K562 (cell line): ENCODE results near the gene CFP. TPM values are rescaled to one million over a fixed set of nuclear protein-coding genes. Genes with fewer than 3 reads are reported as not detected.

Experiments used
- BCOR ChIP-seq: fragments of 450-650 bp; IDR thresholded peaks from 2 replicates; pipeline ENCODE4 v1.6.1; 2016
- DMBX1 ChIP-seq: fragments of 250-450 bp; sonication (Bioruptor Pico); IDR thresholded peaks from 2 replicates; pipeline ENCODE4 v1.8.0; 2022; ENCODE audit warnings: inconsistent platforms, mild to moderate bottlenecking, moderate library complexity, borderline replicate concordance
- EP300 ChIP-seq: IDR thresholded peaks from 2 replicates; pipeline ENCODE4 v1.6.1; 2012; ENCODE audit warnings: low read length, improper control_type of control experiment
- ESRRA ChIP-seq: fragments of 450-650 bp; IDR thresholded peaks from 2 replicates; pipeline ENCODE4 v1.6.1; 2014; ENCODE audit warnings: low read depth, mild to moderate bottlenecking, moderate library complexity, borderline replicate concordance
- ETV5 ChIP-seq: sonication (generic); formaldehyde crosslinking; IDR thresholded peaks from 2 replicates; pipeline ENCODE4 v1.4.0; 2020; ENCODE audit warnings: low read depth, mild to moderate bottlenecking, missing genetic modification reagents
- IFI16 ChIP-seq: fragments of 250-450 bp; sonication (Bioruptor Pico); IDR thresholded peaks from 2 replicates; pipeline ENCODE4 v2.1.2; 2022; ENCODE audit warnings: mild to moderate bottlenecking, inconsistent platforms
- KLF16 ChIP-seq: IDR thresholded peaks from 2 replicates; pipeline ENCODE4 v1.6.1; 2016; ENCODE audit warnings: antibody characterized with exemption
- MAFK ChIP-seq: IDR thresholded peaks from 2 replicates; pipeline ENCODE4 v1.6.1; 2011; ENCODE audit warnings: low read length, improper control_type of control experiment
- NCOA1 ChIP-seq: fragments of 450-650 bp; IDR thresholded peaks from 2 replicates; pipeline ENCODE4 v1.6.1; 2016; ENCODE audit warnings: low read depth
- NR4A1 ChIP-seq, 2 experiments: fragments of 250-450 bp in 1 of 2; fragments of 450-650 bp in 1 of 2; sonication (Bioruptor Pico) in 1 of 2; IDR thresholded peaks; 2 replicates each; pipeline versions ENCODE4 v1.4.0 to v1.6.1; 2016 to 2020; ENCODE audit warnings: mild to moderate bottlenecking in 2 of 2, missing compliant biosample characterization in 1 of 2, missing genetic modification characterization in 1 of 2, moderate library complexity in 1 of 2
- POLR2A ChIP-seq: fragments of 450-650 bp; conservative IDR thresholded peaks from 2 replicates; pipeline ENCODE4 v1.6.1; 2016
- POLR2AphosphoS5 ChIP-seq: IDR thresholded peaks from 2 replicates; pipeline ENCODE4 v1.6.1; 2011; ENCODE audit warnings: mild to moderate bottlenecking, low read depth, low read length, moderate library complexity; ENCODE audit not compliant: control insufficient read depth, insufficient read depth
- SP2 ChIP-seq: IDR thresholded peaks from 2 replicates; pipeline ENCODE4 v1.6.1; 2011; ENCODE audit warnings: mild to moderate bottlenecking, low read depth, low read length, moderate library complexity; ENCODE audit not compliant: poor library complexity, severe bottlenecking; ENCODE audit errors: extremely low read depth
- SRF ChIP-seq, 2 experiments: fragments of 250-450, 450-650 bp in 1 of 2; sonication (Bioruptor Pico) in 1 of 2; sonication (generic) in 1 of 2; formaldehyde crosslinking; IDR thresholded peaks; 2 replicates each; pipeline versions ENCODE4 v1.5.0 to v1.5.1; 2020 to 2022; ENCODE audit warnings: mild to moderate bottlenecking in 1 of 2, missing genetic modification reagents in 1 of 2
- TAF1 ChIP-seq: IDR thresholded peaks from 2 replicates; pipeline ENCODE4 v1.6.1; 2011; ENCODE audit warnings: mild to moderate bottlenecking, low read length, moderate library complexity; ENCODE audit not compliant: insufficient read depth, control insufficient read depth, severe bottlenecking; ENCODE audit errors: extremely low read depth
- TCF3 ChIP-seq: sonication (generic); formaldehyde crosslinking; IDR thresholded peaks from 2 replicates; pipeline ENCODE4 v1.4.0; 2020; ENCODE audit warnings: mild to moderate bottlenecking, missing genetic modification reagents
- TEAD1 ChIP-seq, 2 experiments: fragments of 450-650 bp in 1 of 2; sonication (generic) in 1 of 2; formaldehyde crosslinking; IDR thresholded peaks; 2 replicates each; pipeline versions ENCODE4 v1.4.0 to v1.8.0; 2020 to 2022; ENCODE audit warnings: mild to moderate bottlenecking in 2 of 2, missing genetic modification reagents in 1 of 2
- TEAD4 ChIP-seq, 2 experiments: sonication (generic) in 1 of 2; formaldehyde crosslinking in 1 of 2; IDR thresholded peaks; 2 replicates each; pipeline versions ENCODE4 v1.6.1 to v1.8.0; 2012 to 2022; ENCODE audit warnings: borderline replicate concordance in 1 of 2, inconsistent platforms in 1 of 2, low read length in 1 of 2, mild to moderate bottlenecking in 1 of 2, missing genetic modification reagents in 1 of 2
- YY1 ChIP-seq, 3 experiments: IDR thresholded peaks; 2 replicates each; pipeline ENCODE4 v1.6.1; 2011; ENCODE audit warnings: low read length in 2 of 3, mild to moderate bottlenecking in 2 of 3, moderate library complexity in 2 of 3, borderline replicate concordance in 1 of 3, control low read depth in 1 of 3, low read depth in 1 of 3; ENCODE audit not compliant: insufficient read depth in 3 of 3, insufficient replicate concordance in 2 of 3, control insufficient read depth in 1 of 3, insufficient read length in 1 of 3; ENCODE audit errors: extremely low read depth in 1 of 3
- ZNF224 ChIP-seq: sonication (generic); formaldehyde crosslinking; IDR thresholded peaks from 2 replicates; pipeline ENCODE4 v1.8.0; 2022; ENCODE audit warnings: mild to moderate bottlenecking, missing genetic modification reagents
- ZNF77 ChIP-seq: fragments of 250-450 bp; sonication (Bioruptor Pico); IDR thresholded peaks from 2 replicates; pipeline ENCODE4 v1.5.0; 2020
- polyA plus RNA-seq, 8 experiments: library from polyadenylated mRNA; depleted of rRNA in 4 of 8; stranded (reverse) in 5 of 8; unstranded in 3 of 8; fragments of >200 nt; fragmentation: Nextera tagmentation in 2 of 8; fragmentation: Illumina TruSeq in 1 of 8; extraction: Ambion mirVana in 2 of 8; extraction: Trizol in 1 of 8; gene quantifications; 2 replicates each; pipeline versions ENCODE4 v1.2.1 to v1.2.3, GENCODE V29; 2011 to 2014; ENCODE audit warnings: inconsistent platforms in 1 of 8, missing spikeins in 1 of 8
- total RNA-seq, 7 experiments: library from RNA; depleted of rRNA in 6 of 7; stranded (reverse); fragments of >200 nt in 6 of 7; fragmentation: Illumina TruSeq in 2 of 7; extraction: Trizol in 2 of 7; gene quantifications; 2 replicates each; pipeline versions ENCODE4 v1.2.1 to v1.2.3, GENCODE V29; 2011 to 2021; ENCODE audit warnings: low replicate concordance in 1 of 7
- TF ChIP-seq, protein P1 (sequence below): fragments of 250-450 bp; sonication (Bioruptor Pico); IDR thresholded peaks from 2 replicates; pipeline ENCODE4 v1.4.0; 2020; ENCODE audit warnings: mild to moderate bottlenecking
- TF ChIP-seq, protein P2 (sequence below): fragments of 250-450 bp; sonication (Bioruptor Pico); IDR thresholded peaks from 2 replicates; pipeline ENCODE4 v1.8.0; 2021; ENCODE audit warnings: moderate library complexity, mild to moderate bottlenecking, inconsistent platforms

Gene CFP
- total and polyA plus RNA-seq, 9 of the 15 experiments (the other 6 are each of a cell fraction or from before 2014, with no cell fraction given) = 0.18 to 2.0 (median 0.55) TPM

DNA sequence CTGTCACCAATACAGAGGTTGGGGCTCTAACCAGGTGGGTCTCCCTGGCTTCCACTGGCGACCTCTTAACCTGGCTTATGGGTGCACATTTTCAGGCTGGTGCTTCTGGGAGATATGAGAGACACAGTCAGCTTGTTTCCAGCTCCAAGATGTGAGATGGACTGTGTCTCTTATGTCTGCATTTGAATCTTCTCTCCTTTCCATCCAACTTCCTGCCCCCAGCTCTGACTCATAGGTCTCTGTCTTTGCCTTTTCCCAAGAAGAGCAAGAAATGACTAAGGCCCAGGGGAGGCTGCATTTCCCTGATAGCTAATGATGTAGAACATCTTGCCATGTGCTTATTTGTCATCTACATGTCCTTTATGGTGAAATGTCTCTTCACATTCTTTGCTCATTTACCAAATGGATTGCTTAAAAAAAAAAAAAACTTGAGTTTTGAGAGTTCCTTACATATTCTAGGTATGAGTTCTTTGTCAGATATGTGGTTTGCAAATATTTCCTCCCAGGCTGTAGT lies 32.5 kb upstream of the CFP start (continued):
- TF ChIP-seq ETV5 (CRISPR knock-in tag) (peak; percentile 89), NR4A1 (CRISPR knock-in tag; IDR thresholded peaks at IDR 0.05) (no peak), NR4A1 (tag; IDR thresholded peaks at IDR 0.05) (no peak), POLR2A (peak; percentile 65; the same call in 1 of the 2 replicates), ZNF77 (CRISPR knock-in tag) (no peak), NCOA1 (peak; percentile 62; the same call in 1 of the 2 replicates), EP300 (peak; percentile 85; the same call in 1 of the 2 replicates), ESRRA (no peak), TCF3 (CRISPR knock-in tag) (peak; percentile 89), BCOR (no peak), TAF1 (peak; percentile 32), DMBX1 (CRISPR knock-in tag) (peak; percentile 70; the same call in 1 of the 2 replicates), YY1 (IDR thresholded peaks at IDR 0.05; ENCODE audit: borderline replicate concordance in 1 of 3, control insufficient read depth in 1 of 3, extremely low read depth in 1 of 3, insufficient read depth in 3 of 3, insufficient read length in 1 of 3, insufficient replicate concordance in 2 of 3, low read depth in 1 of 3, low read length in 2 of 3) (peak in 1 of 3 experiments; percentile 36), TEAD1 (CRISPR knock-in tag; IDR thresholded peaks at IDR 0.05) (0 out of 4 replicates have a peak, but pooled peaks of 1 of the 2 experiments have one; percentile 21), SRF (CRISPR knock-in tag; IDR thresholded peaks at IDR 0.05) (peak in 1 of 2 experiments; percentile 72; a peak in 1 of 4 replicates), IFI16 (CRISPR knock-in tag) (no peak), POLR2AphosphoS5 (peak; percentile 64), SP2 (no peak), TEAD4 (IDR thresholded peaks at IDR 0.05; ENCODE audit: low read length) (peak; percentile 85), TEAD4 (CRISPR knock-in tag; IDR thresholded peaks at IDR 0.05; ENCODE audit: borderline replicate concordance) (no peak), KLF16 (peak; percentile 5; the same call in 1 of the 2 replicates), MAFK (0 out of 2 replicates have a peak, but pooled peaks have one; percentile 16), ZNF224 (no peak)
- TF ChIP-seq, protein P1, sequence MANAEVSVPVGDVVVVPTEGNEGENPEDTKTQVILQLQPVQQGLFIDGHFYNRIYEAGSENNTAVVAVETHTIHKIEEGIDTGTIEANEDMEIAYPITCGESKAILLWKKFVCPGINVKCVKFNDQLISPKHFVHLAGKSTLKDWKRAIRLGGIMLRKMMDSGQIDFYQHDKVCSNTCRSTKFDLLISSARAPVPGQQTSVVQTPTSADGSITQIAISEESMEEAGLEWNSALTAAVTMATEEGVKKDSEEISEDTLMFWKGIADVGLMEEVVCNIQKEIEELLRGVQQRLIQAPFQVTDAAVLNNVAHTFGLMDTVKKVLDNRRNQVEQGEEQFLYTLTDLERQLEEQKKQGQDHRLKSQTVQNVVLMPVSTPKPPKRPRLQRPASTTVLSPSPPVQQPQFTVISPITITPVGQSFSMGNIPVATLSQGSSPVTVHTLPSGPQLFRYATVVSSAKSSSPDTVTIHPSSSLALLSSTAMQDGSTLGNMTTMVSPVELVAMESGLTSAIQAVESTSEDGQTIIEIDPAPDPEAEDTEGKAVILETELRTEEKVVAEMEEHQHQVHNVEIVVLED (CRISPR knock-in tag) = no peak
- TF ChIP-seq, protein P2, sequence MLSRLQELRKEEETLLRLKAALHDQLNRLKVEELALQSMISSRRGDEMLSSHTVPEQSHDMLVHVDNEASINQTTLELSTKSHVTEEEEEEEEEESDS (CRISPR knock-in tag) = no peak
